ENCODE data around the gene PNPLA6.

GRCh38 chr19:7545300-7545699 is 9.8 kb downstream of the PNPLA6 start:
- TF ChIP-seq, protein P1, sequence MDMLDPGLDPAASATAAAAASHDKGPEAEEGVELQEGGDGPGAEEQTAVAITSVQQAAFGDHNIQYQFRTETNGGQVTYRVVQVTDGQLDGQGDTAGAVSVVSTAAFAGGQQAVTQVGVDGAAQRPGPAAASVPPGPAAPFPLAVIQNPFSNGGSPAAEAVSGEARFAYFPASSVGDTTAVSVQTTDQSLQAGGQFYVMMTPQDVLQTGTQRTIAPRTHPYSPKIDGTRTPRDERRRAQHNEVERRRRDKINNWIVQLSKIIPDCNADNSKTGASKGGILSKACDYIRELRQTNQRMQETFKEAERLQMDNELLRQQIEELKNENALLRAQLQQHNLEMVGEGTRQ (IDR thresholded peaks at IDR 0.05; ENCODE audit: borderline replicate concordance, low read depth, low read length): no peak
- TF ChIP-seq SIX5 (IDR thresholded peaks at IDR 0.05; ENCODE audit: low read depth, low read length, severe bottlenecking): no peak
- no peak for TF ChIP-seq CBFB (IDR thresholded peaks at IDR 0.05; ENCODE audit: low read depth)

Measured in GM12878 (cell line).